KOPT-K1 (cell line): ENCODE results near the gene SV2C.
"Not testable (repeated sequence)": the region's sequence is repeated elsewhere in the genome, so short reads cannot be mapped to it uniquely, and the experiment has no call there.

ENCODE experiments used
- H3K27ac ChIP-seq: fragments of 200-600 bp; sonication (generic); 2 replicates; pipeline ENCODE4 v1.5.1; 2016; ENCODE audit warnings: antibody characterized with exemption, mild to moderate bottlenecking, low read depth, low read length; ENCODE audit not compliant: poor library complexity, severe bottlenecking
- H3K36me3 ChIP-seq: fragments of 200-600 bp; sonication (generic); 2 replicates; pipeline ENCODE4 v1.5.1; 2017; ENCODE audit warnings: antibody characterized with exemption, mild to moderate bottlenecking, low read length, moderate library complexity; ENCODE audit not compliant: insufficient read depth
- H3K9me3 ChIP-seq: fragments of 200-600 bp; sonication (generic); 2 replicates; pipeline ENCODE4 v1.5.1; 2017; ENCODE audit warnings: antibody characterized with exemption, low read length, mild to moderate bottlenecking; ENCODE audit not compliant: insufficient read depth, poor library complexity, severe bottlenecking

SV2C gene, protein sequence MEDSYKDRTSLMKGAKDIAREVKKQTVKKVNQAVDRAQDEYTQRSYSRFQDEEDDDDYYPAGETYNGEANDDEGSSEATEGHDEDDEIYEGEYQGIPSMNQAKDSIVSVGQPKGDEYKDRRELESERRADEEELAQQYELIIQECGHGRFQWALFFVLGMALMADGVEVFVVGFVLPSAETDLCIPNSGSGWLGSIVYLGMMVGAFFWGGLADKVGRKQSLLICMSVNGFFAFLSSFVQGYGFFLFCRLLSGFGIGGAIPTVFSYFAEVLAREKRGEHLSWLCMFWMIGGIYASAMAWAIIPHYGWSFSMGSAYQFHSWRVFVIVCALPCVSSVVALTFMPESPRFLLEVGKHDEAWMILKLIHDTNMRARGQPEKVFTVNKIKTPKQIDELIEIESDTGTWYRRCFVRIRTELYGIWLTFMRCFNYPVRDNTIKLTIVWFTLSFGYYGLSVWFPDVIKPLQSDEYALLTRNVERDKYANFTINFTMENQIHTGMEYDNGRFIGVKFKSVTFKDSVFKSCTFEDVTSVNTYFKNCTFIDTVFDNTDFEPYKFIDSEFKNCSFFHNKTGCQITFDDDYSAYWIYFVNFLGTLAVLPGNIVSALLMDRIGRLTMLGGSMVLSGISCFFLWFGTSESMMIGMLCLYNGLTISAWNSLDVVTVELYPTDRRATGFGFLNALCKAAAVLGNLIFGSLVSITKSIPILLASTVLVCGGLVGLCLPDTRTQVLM

DNA sequence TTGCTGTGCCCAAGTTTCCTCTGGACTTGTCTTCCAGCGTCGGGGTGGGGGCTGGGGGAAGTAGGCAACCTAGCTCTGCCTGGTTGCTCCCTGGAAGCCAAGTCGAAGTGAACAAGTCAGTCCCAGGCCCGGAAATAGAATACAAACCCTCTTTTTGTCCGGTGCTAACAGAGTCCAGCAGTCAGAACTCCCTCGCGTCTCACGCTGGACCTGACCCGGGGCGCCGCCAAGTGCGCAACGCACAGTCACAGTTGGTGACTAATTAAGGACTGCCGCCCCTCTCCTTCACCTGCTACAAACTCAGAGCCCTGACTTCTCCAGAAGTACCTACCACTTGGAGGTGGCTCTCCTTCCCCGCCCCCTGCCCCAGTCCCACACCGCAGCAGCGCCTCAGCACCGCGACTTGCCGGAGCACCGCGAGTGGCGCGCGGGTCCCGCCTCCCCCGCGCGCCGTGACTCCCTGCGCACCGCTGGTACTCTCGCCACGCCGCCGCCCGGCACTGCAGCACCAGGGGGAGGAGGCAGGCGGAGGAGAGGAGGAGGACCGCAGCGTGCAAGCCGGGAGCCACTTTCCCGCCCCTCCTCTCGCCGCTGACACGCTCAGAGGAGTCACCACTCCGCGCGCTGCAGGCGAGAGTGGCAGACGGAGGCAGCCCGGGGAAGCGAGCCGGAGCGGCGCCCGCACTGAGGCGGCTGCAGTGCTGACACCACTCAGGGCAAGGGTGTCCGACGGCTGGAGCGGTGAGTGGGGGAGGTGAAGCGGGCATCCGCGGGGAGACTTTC, at the start of gene SV2C:
SV2C (plus strand) TSS at position 612 of the 783 bp plus-strand sequence. CDS start 48,368 bp downstream, outside the sequence.
- Histone ChIP-seq H3K36me3 (no peaks in the 10 kb centered on the region), H3K27ac (no peak within 1 kb of the TSS), H3K9me3 (peaks cover 24% of the 10 kb centered on the region)

DNA sequence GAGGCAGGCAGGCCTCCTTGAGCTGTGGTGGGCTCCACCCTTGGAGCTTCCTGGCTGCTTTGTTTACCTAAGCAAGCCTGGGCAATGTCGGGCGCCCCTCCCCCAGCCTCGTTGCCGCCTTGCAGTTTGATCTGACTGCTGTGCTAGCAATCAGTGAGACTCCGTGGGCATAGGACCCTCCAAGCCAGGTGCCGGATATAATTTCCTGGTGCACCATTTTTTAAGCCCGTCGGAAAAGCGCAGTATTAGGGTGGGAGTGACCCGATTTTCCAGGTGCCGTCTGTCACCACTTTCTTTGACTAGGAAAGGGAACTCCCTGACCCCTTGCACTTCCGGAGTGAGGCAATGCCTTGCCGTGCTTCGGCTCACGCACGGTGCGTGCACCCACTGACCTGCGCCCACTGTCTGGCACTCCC, 45.4 kb upstream of the SV2C start:
- not testable (repeated sequence) for H3K36me3 ChIP-seq, H3K9me3 ChIP-seq, H3K27ac ChIP-seq

DNA sequence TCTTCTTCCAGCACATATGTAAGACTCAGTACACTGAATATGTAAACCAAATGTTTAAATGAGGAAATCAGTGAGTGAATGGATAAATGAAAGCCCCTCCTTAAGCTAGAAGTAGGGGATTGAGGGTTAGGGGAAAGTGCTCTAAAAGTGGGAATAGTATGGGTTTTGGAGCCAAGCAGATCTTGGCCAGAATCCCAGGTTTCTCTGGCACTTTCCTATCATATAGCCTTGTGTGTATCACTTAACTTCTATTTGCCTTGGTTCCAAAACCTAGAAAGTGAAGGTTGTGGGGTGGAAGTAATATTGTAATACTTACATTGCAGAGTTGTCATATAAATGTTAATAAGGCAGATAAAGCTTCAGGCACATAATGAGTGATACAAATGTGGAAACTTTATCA, 45.0 kb upstream of the SV2C start:
- Histone ChIP-seq H3K9me3 (no peaks in the 10 kb centered on the region), H3K36me3 (no peaks in the 10 kb centered on the region), H3K27ac (no peak overlapping the region)

DNA sequence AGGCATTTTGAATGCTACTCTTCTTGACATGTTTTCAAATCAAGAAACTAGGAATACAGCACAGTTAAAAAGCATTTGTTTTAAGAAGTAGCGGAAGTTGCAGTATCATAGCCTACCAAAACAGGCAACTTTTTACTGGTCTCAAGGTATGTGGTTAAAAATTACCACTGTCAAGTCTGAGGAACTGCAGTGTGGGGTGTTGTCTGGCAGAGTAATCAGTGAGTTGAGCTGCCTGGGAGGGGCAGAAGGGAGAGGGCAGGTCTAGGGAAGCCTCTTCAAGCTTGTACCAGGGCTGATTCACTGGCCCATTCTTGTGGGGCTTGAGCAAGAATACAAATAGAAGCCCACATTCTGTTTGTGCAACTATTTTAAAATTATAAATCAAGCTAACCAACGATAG, 42.4 kb upstream of the SV2C start:
- Histone ChIP-seq H3K27ac (no peak overlapping the region), H3K36me3 (no peaks in the 10 kb centered on the region), H3K9me3 (no peaks in the 10 kb centered on the region)

DNA sequence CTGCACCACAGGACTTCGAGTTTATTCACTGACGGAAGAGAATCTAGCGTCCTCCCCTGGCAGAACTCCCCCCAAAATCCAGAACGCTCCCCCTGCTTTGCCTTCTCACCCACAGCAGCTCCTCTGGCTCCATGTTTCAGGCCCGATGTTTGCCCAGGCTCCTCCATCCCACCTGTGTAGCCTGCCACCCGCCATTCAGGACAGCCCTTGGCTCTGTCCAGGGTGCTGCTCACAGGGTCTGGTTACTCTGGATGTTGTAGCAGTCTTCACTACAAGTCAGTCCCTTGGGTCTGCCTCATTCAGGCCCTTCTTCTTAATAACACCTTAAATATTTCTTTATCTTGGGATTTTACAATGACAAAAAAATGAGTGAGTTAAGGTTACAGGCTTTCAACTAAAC, 41.3 kb upstream of the SV2C start:
- H3K27ac ChIP-seq: no peak overlapping the region
- no peaks in the 10 kb centered on the region for H3K9me3 ChIP-seq
- no peaks in the 10 kb centered on the region for H3K36me3 ChIP-seq

DNA sequence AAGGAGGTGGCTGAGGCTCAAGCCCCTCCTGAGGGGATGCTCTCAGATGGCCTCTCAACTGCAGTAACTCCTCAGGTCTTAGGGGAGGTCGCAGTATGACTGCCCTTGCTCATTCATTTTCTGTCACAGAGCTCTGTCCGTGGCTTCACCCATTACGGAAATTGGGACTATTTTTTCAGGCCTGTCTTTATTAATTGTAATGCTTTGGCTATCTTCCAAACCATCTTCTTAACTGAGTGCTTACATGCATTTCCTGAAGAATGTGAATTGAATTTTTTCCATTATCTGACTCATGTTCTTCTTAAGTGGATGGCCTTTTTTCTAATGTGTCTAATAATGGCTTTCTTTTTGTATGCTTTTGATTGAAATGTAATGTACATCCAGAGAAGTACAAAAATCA, 36.4 kb upstream of the SV2C start:
- Histone ChIP-seq H3K27ac (no peak overlapping the region), H3K36me3 (no peaks in the 10 kb centered on the region)

DNA sequence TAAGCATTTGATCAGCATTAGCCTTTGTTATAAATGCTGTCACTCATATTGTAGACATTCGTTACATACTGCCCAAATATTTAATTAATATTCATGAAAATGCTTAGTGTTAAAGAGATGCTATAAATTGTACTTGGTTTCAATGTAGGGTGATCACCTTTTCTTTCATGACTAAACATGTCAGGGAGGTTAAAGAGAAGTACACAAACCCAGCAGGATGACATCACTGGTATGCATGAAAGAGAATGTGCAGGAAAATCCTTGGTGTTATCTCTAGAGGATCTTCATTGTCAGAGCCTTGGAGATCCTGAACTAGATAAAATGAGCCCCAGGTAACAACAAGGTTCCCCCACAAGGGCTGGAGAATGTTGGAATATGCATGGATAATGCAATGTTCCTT, 33.0 kb upstream of the SV2C start:
- Histone ChIP-seq H3K27ac (no peak overlapping the region), H3K9me3 (no peaks in the 10 kb centered on the region), H3K36me3 (no peaks in the 10 kb centered on the region)

More for the DNA sequence above, 36.4 kb upstream of the SV2C start:
- H3K9me3 ChIP-seq: no peaks in the 10 kb centered on the region

DNA sequence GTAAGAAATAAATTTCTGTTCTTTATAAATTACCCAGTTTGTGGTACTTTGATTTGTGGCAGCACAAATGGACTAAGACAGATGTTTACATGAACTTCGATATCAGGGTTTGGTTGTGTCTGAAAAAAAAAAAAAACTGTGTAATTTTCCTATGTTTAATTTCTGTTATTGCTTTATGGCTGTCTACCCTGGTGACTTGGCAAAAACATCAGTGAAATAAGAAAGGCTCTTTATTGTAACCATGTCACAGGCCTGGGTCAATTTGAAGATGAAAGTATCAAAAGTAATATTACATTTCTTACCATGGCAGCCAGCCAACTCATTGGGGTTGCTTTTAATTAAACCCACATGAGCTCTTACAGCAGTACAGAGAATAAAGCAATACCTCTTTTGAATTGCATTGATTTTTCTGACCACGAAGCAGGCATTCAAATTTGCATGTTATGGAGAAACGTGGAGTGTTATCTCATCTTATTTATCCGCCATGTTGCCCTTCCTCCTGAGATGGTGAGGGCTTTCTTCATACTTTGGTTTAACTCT, 20.6 kb upstream of the SV2C start:
- H3K9me3 ChIP-seq: no peaks in the 10 kb centered on the region
- no peak overlapping the region for H3K27ac ChIP-seq
- H3K36me3 ChIP-seq: no peaks in the 10 kb centered on the region

DNA sequence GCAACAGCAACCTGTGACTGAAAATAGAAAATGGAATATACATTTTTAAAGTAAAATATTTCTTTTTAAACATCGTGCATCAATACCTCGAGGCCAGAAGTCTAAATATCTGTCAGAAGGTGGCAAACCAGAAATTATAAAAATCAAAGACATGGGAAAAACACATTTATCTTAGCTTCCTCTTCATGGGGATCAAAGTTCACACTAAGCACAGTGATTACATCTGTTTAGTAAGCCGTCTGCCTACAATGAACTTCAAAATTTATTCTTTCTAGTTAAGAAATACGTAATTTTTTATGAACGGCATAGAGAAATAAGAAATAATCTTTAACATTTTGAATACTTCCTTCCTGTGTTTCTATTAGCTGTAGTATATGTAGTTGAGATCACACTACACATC, 17.9 kb upstream of the SV2C start:
- Histone ChIP-seq H3K36me3 (no peaks in the 10 kb centered on the region), H3K9me3 (no peaks in the 10 kb centered on the region), H3K27ac (no peak overlapping the region)

DNA sequence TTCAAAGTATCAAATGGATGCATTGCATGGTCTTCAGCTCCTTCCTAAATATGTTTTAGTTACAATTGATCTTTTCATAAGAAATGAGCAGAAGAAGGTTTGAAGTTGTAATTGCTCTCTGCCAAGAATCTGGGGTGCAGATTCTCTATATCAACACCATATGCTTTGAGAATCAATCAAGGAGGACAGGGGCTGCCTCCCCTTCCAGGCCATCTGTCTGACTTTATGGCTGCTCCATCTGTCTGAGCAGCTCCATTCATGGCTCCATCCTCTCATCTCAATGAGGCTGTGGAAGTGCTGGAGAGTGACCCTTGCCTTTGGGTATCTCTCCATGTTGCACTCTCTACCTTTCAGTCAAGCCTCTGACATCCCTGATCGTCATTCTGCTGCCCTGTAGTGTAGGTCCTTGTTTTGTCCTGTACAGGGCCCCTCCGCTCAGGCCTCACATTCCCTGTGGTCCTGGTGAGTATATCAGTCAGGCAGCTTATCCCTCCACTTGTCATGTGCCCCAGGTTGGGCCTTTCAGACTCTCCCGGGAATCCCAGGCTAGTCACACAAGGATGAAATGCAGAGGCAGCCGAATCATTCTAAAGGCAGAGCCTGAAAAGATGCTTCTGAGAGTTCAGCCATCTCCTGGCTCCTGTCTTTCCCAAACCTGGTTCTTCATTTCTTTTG, 14.0 kb upstream of the SV2C start:
- H3K27ac ChIP-seq: no peak overlapping the region
- no peaks in the 10 kb centered on the region for H3K36me3 ChIP-seq

DNA sequence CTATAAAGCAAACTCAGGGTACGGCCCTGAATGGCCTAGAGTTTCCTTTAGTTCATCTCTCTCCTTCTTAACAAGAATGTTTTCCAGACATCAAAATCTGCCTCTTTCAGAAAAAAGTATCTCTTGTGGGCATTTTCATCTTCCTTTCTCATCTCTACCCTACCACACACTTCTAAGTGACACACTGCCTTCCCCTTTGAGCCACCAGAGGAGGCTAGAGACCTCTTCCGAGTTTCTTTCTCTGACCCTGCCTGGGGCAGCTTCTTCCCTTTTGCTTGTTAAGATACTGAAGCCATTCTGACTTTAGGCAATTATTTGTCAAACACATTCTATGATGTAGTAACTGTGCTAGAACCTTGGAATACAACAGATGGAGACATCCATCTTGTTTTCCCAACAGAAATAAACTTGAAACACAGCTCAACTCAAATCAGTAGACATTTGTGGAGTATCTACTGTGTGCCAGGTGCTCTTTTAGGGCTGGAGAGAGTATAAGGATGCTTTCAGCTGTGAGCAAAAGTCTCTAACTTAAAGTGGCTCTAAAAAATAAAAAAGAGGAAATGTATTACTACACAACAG, 8.6 kb upstream of the SV2C start:
- H3K9me3 ChIP-seq: no peaks in the 10 kb centered on the region
- no peak overlapping the region for H3K27ac ChIP-seq
- no peaks in the 10 kb centered on the region for H3K36me3 ChIP-seq

More for the DNA sequence above, 14.0 kb upstream of the SV2C start:
- no peaks in the 10 kb centered on the region for H3K9me3 ChIP-seq

DNA sequence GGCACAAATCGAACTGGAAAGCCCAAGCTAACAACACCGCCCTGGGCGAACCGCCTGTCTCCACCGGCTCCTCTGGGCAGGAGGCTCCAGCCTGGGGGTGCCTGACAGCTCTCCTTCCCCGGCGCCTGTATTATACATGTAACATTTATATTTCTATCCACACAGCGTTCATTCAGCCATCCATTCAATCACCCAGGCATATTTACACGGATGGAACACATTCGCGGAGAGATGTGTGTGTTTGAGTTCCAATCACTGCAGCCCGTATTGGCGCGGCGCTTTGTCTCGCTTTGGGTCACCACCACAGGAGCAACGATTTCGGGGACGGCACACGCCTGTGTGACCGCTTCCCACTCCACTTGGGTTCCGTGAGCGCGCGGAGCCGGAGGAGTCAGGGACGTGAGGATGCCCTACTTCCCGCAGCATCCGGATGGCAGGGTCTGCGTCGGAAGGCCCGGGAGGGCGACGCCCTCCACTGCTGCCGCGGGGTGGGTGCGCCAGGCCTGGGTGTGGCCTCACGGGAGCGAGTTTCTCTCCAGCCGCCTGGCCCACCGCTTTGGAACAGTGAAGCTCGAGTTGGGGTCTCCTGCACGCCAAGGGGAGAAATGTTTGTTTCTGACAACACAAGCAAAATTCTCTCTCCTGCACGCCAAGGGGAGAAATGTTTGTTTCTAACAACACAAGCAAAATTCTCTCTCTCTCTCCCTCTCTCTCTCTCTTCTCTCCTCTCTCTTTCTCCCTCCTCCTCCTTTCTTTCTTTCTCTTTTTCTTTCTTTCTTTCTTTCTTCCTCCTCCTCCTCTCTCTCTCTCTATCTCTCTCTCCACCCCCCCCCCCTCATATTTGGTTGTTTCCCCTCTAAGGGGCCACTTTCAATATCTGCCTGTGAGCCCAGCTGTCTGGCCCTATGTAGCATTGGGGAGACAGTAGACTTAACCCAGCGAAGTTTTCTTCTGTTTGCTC, 1.1 kb upstream of the SV2C start:
- Histone ChIP-seq H3K27ac (no peak overlapping the region), H3K36me3 (no peaks in the 10 kb centered on the region), H3K9me3 (peaks cover 24% of the 10 kb centered on the region)
